Stimulated activated CD8-positive, alpha-beta memory T cell treated with anti-CD3 and anti-CD28 coated beads, Interleukin-12 subunit alpha, Interleukin-12 subunit beta, amount 100 ng/mL, for 24 hours (primary cell): ENCODE measurements around the gene PPP1R14C.

ENCODE experiments used
- DNase-seq: peaks from one replicate; pipeline ENCODE4 v3.0.0-alpha.2; 2020; ENCODE audit errors: extremely low read depth

The PPP1R14C gene

DNA sequence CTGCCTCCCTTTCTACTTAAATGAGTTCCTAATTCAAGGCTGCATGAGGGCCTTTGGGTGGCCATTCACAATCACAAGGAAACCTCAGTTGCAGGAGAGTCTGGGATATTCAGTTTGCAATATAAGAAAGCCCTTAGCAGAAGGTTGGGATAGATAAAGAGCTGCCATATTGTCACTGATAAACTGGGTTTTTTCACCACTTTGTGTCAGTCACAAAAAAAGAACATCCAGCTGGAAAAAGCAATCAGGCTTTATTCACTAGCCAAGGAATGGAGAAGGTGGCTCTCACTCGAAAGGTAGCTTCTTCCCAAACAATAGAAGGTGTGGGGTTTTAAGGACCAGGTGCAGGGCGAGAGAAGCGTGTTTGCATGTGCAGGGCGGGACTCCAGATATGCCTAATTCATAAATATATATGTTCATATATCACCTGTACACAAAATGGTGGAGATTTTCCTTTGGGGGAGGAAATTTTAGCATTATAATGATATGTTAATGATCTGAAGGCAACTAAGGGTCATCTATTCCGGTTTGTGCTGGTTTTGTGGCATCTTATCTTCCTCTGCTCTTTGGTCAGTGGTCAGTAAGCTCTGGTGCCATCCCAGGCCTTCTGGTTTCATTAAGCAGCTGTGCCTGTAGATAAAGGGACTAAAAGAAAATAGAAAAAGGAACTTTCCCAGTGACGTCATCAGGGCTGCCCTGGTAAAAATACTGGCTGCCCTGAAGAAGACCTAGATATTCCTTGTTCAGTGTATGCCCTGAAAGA, 128.8 kb downstream of the PPP1R14C start:
- no peak for DNase-seq

GRCh38 chr6:150272264-150272975, 129.6 kb downstream of the PPP1R14C start:
- no peak for DNase-seq

DNA sequence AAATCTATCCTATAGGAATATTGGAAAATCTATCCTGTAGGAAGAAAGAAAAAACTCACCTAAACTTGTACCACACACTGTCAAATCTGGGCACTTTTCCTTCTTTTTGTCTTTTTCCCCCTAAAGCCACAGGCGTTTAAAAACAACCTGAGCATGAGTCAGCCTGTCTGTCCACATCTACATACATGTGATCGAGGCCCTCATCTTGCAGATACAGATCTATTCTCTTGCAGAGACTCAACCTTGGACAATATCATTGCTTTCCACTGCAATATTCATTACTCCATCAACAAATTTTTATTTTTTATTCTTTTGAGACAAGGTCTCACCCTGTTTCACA, 130.1 kb downstream of the PPP1R14C start:
- no peak for DNase-seq

DNA sequence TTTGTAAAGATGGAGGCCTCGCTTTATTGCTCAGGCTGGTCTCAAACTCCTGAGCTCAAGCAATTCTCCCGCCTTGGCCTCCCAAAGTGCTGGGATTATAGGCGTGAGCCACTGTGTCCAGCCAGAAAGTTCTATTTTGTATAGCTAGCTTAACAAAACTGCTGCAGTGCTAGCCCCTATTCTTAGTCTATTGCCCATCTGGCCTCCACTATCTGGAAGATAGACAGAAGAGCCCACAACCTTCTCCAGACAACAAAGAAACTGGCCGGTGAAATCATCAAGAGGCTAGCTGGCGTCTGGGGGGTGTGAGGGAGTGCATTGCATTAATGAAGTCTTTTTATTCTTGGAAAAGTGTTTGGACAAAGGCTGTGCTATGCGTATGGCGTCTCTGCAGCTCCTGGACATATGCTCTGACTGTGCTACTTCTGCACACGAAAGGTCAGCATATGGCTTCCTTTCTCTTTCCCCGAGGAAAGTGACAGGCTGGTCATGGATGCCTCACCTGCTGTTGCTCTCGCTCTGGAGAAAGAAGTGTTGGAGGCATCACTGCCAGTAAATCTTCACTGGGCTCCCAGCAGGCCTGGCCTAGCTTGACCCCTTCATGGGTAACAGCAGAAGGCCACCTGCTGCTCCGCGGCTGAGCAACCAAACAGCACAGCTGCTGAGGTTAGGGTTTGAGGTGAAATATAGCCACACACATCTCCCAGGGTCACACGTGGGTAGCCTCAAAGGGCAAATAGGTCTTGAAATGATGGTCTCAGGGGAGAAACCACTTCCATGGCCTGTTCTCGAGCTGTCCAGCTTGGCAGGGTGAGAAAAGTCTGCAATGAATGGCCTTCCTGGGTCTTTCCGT, 130.8 kb downstream of the PPP1R14C start:
- no peak for DNase-seq

DNA sequence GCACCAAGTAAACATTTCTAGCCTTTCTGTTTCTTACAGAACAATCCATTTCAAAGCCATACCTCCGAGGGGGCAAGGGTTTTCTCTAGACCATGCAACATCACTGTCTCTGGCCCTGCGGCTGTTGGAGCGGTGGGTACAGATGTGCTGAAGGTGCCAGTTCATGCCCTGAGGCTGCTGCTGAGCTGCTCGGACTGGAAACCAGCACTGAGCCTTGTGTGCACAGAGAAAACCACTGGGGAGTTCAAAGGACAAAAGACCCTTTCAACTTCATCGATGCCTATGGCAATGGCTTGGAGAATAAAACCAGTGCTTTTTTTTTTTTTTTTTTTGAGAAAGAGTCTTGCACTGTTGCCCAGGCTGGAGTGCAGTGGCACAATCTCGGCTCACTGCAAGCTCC, 132.6 kb downstream of the PPP1R14C start:
- no peak for DNase-seq

- DNase-seq, result no peak
These were observed 133.5 kb downstream of the PPP1R14C start for GRCh38 chr6:150276168-150276936.

- DNase-seq, result no peak
These were observed 134.3 kb downstream of the PPP1R14C start for GRCh38 chr6:150276937-150277742.

- DNase-seq, result no peak
These were observed 136.7 kb downstream of the PPP1R14C start for GRCh38 chr6:150279533-150279932.

DNA sequence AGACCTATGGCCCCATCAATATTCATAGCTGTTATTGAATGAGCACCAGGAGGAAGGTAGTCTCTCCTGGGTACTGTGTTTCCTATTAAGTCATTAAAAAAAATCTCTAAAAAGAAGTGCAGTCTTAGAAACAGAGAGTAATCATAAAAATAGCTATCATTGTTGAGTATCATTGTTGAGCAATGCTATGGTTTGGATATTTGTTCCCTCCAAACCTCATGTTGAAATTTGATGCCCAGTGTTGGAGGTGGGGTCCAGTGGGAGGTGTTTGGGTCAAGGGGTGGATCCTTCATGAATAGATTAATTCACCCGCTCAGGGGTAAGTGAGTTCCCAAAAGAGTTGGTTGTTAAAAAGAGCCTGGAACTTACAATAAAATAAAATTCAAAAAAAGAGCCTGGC, 137.9 kb downstream of the PPP1R14C start:
- no peak for DNase-seq

DNA sequence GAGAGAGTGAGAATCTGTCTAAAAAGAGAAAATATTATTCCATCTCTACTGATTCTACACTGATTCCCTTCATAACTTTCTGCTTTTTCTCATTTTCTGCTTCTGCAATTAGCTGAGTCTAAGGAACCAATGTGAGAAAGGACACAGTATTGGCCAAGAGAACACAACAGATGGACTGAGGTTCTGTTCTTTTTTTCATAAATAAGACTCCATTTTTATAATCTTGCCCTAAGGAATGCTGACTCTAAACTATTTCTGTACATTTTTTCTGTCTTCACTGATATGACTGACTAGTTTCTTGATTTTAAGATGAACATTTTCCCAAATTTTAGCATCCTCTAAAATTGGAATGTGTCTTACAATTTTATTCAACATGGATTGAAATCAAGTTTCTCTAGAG, 138.9 kb downstream of the PPP1R14C start:
- no peak for DNase-seq

GRCh38 chr6:150282806-150283205, 140.0 kb downstream of the PPP1R14C start:
- no peak for DNase-seq

DNA sequence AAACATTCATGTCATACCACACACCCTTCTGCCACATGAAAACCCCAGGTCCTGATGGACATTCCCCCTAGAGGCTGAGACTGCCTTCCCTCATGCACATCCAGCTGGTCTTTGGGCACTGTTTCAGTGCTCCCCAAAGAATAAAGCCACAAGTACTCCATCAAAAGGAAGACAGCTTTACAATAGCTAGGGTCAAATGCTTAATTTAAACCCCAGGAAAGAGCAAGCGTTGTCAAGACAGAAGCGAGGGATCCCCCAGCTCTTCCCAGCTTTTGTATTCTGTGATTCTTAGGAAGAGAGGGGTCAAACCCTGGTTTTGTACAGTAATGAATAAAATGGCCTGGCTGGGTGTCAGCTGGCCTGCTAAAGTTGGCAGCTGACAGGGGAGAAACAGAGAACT, 143.6 kb downstream of the PPP1R14C start:
- no peak for DNase-seq

GRCh38 chr6:150286912-150287311, 144.1 kb downstream of the PPP1R14C start:
- DNase-seq, result no peak

GRCh38 chr6:150288456-150288855, 145.6 kb downstream of the PPP1R14C start:
- no peak for DNase-seq

DNA sequence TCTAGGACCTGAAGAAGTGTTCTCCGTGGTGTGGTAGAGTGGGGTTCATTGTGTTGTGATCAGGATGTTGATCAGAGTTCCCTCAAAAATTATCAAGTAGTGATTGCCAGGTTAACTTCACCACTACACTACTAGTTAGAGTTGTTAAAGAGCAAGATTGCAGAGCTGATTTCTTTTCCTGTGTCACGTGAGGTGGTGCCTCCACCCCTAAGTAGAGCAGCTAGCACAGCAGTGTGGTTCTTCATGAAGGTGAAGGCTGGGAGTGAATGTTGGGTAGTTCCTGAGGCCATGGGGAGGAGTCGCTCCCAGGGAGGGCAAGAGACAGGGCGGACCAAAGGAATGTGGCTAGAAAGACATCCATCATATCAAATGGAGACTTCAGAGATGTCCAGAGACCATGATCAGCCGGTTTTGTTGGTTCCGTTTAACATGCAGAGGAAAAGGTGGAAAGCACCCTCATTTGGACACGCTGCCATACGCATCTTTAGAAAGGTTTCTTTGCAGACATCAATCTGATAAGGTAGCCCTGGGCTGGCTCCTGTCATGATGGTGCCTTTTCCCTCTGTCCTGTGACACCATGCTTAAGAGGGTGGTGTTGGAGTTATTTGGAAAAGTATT, 146.7 kb downstream of the PPP1R14C start:
- DNase-seq, result no peak

- DNase-seq, result no peak
These were observed 147.6 kb downstream of the PPP1R14C start for GRCh38 chr6:150290429-150290828.

DNA sequence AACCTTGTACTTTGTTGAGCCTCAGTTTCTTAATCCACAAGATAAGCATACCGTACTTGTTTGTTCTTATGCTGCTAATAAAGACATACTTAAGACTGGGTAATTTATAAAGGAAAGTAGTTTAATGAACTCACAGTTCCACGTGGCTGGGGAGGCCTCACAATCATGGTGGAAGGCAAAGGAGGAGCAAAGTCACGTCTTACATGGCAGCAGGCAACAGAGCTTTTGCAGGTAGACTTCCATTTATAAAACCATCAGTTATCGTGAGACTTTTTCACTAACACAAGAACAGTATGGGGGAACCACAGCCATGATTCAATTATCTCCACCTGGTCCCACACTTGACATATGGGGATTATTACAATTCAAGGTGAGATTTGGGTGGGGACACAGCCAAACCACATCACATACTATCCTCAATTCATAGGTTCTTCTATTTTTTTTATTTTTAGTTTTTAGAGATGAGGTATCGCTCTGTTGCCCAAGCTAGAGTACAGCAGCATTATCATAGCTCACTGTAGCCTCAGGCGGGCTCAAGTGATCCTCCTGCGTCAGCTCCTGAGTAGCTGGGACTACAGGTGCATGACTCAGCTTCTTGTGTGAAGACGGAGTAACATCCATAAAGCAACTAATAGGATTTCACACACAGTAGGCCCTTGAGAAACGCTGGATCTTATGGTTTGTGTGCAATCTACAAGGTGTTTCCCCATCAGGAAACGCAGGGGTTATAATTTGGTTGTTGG, 149.3 kb downstream of the PPP1R14C start:
- DNase-seq, result no peak

DNA sequence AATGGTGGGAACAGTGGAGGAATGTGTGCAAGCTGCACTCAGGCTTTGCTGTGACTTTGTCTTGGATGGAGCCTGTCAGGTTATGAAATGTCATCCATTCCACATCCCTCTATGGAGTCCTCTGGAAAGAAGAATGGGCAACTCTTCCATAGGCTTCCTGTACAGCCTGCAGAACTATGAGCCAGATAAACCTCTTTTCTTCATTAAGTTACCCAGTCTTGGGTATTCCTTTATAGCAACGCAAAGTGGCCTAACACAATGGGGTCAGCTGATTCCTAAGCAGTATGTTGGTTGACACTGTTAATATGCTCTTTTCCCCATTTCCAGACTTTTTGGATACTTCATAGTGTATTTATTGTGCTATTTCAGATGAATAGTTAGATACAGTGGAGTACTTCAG, 150.2 kb downstream of the PPP1R14C start:
- no peak for DNase-seq

GRCh38 chr6:150293423-150294173, 150.8 kb downstream of the PPP1R14C start:
- DNase-seq, result no peak
